Measurements from ENCODE around the gene ELFN2. TPM values are rescaled to one million over a fixed set of nuclear protein-coding genes. Genes with fewer than 3 reads are reported as not detected.
"Not testable (repeated sequence)": the region's sequence is repeated elsewhere in the genome, so short reads cannot be mapped to it uniquely, and the experiment has no call there.

Gene ELFN2
- total RNA-seq, 1 donor from 2014 or later = 0.36 TPM

DNA sequence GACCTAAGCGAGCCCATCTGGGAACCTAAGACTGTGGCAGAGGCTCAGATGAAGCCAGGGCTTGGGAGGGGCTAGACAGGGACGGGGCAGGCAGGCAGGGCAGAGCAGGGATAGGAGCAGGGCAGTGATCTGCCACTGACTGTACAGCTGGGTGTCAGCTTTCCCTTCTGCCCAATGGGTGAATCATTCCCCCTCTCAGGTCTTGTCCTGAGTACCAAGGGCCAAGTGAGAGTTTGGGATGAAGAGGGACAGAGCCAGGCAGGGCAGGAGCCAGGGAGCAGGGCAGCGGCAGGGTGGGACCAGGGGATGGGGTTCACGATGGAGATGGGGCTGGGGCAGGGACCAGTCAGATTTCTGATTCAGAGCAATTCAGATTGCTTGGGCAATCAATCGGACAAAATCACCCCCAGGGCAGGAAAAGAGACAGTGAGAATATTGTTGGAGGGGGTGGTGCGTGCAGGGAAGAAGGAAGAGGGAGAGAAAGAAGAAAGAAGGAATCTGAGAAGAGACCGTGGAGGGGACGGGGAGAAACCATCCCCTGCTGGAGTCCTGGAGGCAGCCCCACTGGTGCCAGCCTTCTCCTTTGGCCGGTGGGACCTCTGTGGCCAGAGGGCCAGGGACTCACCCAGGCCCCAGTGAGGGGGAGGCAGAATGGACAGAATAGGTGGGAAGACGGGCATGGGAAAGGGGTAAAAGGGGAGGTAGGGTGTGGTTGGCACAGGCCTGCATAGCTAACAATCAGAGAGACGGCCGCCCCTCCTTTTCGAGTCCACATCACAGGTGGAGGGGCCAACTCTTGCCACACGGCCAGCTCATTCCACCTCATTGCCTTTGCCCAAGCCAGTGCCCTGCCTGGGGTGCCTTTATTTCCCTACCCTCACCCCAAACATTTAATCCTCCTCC lies 97.8 kb downstream of the ELFN2 start:
- Mint-ChIP-seq H3K4me1 (ENCODE audit: low read depth) (peaks cover 21% of the 10 kb centered on the region), H3K36me3 (ENCODE audit: insufficient read depth) (no peaks in the 10 kb centered on the region), H3K27ac (peak overlapping the region; percentile 60), H3K9me3 (ENCODE audit: low read depth) (no peaks in the 10 kb centered on the region), H3K4me3 (ENCODE audit: low read depth) (no peak overlapping the region), H3K27me3 (peaks cover 23% of the 10 kb centered on the region)
- DNase-seq (ENCODE audit: low spot score, unreplicated experiment) = no peak
- TF ChIP-seq, protein P1, sequence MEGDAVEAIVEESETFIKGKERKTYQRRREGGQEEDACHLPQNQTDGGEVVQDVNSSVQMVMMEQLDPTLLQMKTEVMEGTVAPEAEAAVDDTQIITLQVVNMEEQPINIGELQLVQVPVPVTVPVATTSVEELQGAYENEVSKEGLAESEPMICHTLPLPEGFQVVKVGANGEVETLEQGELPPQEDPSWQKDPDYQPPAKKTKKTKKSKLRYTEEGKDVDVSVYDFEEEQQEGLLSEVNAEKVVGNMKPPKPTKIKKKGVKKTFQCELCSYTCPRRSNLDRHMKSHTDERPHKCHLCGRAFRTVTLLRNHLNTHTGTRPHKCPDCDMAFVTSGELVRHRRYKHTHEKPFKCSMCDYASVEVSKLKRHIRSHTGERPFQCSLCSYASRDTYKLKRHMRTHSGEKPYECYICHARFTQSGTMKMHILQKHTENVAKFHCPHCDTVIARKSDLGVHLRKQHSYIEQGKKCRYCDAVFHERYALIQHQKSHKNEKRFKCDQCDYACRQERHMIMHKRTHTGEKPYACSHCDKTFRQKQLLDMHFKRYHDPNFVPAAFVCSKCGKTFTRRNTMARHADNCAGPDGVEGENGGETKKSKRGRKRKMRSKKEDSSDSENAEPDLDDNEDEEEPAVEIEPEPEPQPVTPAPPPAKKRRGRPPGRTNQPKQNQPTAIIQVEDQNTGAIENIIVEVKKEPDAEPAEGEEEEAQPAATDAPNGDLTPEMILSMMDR (IDR thresholded peaks at IDR 0.05; ENCODE audit: unreplicated experiment) = no peak

DNA sequence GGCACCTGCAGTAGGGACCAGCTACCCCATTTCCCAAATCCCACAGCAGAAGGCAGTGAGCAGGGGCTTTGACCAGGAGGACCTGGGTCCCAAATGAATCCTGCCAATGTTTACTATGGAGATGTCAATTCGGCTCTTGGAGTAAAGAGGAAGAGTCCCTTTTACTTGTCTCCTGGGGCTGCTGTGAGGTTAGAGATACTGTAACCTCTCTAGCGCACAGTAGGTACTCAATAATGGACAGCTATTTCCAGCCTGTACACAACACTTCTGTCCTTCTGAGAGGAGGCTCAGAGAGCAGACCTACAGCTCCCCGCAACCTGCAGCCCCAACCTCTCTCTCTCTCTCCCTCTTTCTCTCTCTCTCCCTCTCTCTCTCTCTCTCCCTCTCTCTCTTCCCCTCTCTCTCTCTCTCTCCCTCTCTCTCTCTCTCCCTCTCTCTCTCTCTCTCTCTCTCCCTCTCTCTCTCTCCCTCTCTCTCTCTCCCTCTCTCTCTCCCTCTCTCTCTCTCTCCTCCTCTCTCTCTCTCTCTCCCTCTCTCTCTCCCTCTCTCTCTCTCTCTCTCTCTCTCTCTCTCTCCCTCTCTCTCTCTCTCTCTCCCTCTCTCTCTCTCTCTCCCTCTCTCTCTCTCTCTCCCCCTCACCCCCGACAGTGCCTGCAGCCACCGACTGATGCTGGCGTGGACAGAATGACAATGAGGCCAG lies 98.6 kb downstream of the ELFN2 start:
- H3K27ac Mint-ChIP-seq = peak overlapping the region; percentile 71
- H3K36me3 Mint-ChIP-seq (ENCODE audit: insufficient read depth); H3K9me3 Mint-ChIP-seq (ENCODE audit: low read depth); DNase-seq (ENCODE audit: low spot score, unreplicated experiment); H3K4me3 Mint-ChIP-seq (ENCODE audit: low read depth): not testable (repeated sequence)
- peaks cover 26% of the 10 kb centered on the region for H3K4me1 Mint-ChIP-seq (ENCODE audit: low read depth)
- H3K27me3 Mint-ChIP-seq = peaks cover 23% of the 10 kb centered on the region

DNA sequence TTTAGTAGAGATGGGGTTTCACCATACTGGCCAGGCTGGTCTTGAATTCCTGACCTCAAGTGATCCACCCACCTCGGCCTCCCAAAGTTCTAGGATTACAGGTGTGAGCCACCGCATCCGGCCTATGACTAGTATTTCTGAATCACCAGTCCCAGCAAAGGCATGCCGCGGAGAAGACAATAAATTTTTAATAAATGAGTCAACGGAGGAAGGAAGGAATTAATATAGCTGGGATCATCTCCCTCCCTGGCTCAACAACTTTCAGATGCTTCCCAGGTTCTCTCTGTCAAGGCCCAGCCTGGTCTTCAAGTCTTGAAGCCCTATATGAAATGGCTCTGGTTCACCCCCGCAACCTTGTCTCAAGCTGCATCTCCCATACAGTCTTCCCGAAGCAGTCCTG lies 99.3 kb downstream of the ELFN2 start:
- peaks cover 23% of the 10 kb centered on the region for H3K27me3 Mint-ChIP-seq
- no peaks in the 10 kb centered on the region for H3K9me3 Mint-ChIP-seq (ENCODE audit: low read depth)
- DNase-seq (ENCODE audit: low spot score, unreplicated experiment) = no peak
- H3K4me1 Mint-ChIP-seq (ENCODE audit: low read depth) = peaks cover 28% of the 10 kb centered on the region
- peak overlapping the region; percentile 71 for H3K27ac Mint-ChIP-seq
- no peak overlapping the region for H3K4me3 Mint-ChIP-seq (ENCODE audit: low read depth)
- TF ChIP-seq, protein P1 (IDR thresholded peaks at IDR 0.05; ENCODE audit: unreplicated experiment) = no peak
- no peaks in the 10 kb centered on the region for H3K36me3 Mint-ChIP-seq (ENCODE audit: insufficient read depth)

DNA sequence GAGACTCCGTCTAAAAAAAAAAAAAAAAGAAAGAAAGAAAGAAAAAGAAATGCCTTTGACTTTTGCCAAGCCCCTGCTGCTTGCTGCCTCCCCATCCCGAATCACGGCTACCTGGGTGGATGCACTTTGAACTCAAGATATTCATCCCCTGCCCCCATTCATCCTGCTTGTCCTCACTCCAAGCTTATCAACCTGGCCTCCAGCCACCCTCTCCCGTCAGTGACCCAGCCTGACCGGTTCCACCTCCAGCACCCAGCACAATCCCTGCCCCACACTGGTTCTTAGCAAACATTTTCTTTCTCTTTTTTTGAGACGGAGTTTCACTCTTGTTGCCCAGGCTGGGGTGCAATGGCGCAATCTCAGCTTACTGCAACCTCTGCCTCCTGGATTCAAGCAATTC lies 100.6 kb downstream of the ELFN2 start:
- H3K4me3 Mint-ChIP-seq (ENCODE audit: low read depth) = peak overlapping the region; percentile 50
- H3K27ac Mint-ChIP-seq = peak overlapping the region; percentile 69
- no peaks in the 10 kb centered on the region for H3K9me3 Mint-ChIP-seq (ENCODE audit: low read depth)
- no peaks in the 10 kb centered on the region for H3K36me3 Mint-ChIP-seq (ENCODE audit: insufficient read depth)
- peaks cover 18% of the 10 kb centered on the region for H3K27me3 Mint-ChIP-seq
- TF ChIP-seq, protein P1 (IDR thresholded peaks at IDR 0.05; ENCODE audit: unreplicated experiment) = no peak
- DNase-seq (ENCODE audit: low spot score, unreplicated experiment) = no peak
- peaks cover 30% of the 10 kb centered on the region for H3K4me1 Mint-ChIP-seq (ENCODE audit: low read depth)

DNA sequence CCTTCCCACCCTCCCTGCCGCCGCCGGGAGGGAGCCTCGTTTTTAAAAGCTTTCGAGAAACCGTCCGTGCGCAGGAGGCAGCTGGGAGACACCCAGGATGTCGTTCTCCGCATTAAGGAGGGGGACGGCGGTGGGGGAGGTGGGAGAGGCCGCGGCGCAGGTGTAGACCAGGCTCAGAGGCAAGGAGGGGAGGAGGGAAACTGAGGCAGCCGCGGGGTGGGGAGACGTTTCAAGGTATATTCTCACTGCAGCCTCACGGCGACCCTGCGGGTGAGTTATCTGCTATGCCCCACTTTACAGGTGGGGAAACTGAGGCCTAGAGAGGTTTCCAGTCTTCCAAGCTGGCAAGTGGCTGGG lies 102.3 kb downstream of the ELFN2 start:
- no peak overlapping the region for H3K27ac Mint-ChIP-seq
- H3K36me3 Mint-ChIP-seq (ENCODE audit: insufficient read depth) = no peaks in the 10 kb centered on the region
- H3K4me1 Mint-ChIP-seq (ENCODE audit: low read depth) = peaks cover 28% of the 10 kb centered on the region
- no peak overlapping the region for H3K4me3 Mint-ChIP-seq (ENCODE audit: low read depth)
- no peak for DNase-seq (ENCODE audit: low spot score, unreplicated experiment)
- TF ChIP-seq, protein P1 (IDR thresholded peaks at IDR 0.05; ENCODE audit: unreplicated experiment) = no peak
- no peaks in the 10 kb centered on the region for H3K9me3 Mint-ChIP-seq (ENCODE audit: low read depth)
- peaks cover 13% of the 10 kb centered on the region for H3K27me3 Mint-ChIP-seq

Measured in progenitor cell of endocrine pancreas (in vitro differentiated cells).